SU-DHL-6 (cell line): Measurements from ENCODE around the gene EIF4E.

Experiments used
- H2AFZ ChIP-seq: fragments of 200-600 bp; sonication (generic); 2 replicates; pipeline ENCODE4 v1.6.1; 2014; ENCODE audit warnings: low read depth, mild to moderate bottlenecking, moderate library complexity, mixed read lengths, antibody characterized with exemption, low read length; ENCODE audit not compliant: severe bottlenecking
- H3F3A ChIP-seq: fragments of 200-600 bp; shearing (Covaris generic); 2 replicates; pipeline ENCODE4 v1.6.0; 2016; ENCODE audit warnings: antibody characterized with exemption, mild to moderate bottlenecking; ENCODE audit not compliant: insufficient read depth
- H3K27ac ChIP-seq: fragments of 200-600 bp; sonication (generic); 2 replicates; pipeline ENCODE4 v1.5.1; 2016; ENCODE audit warnings: low read depth, mild to moderate bottlenecking, low read length, moderate library complexity, mixed read lengths
- H3K27me3 ChIP-seq: fragments of 200-600 bp; sonication (generic), shearing (Covaris generic); 2 replicates; pipeline ENCODE4 v1.6.0; 2014; ENCODE audit warnings: mild to moderate bottlenecking, low read length
- H3K36me3 ChIP-seq: fragments of 200-600 bp; sonication (generic); 2 replicates; pipeline ENCODE4 v1.6.1; 2014; ENCODE audit warnings: mild to moderate bottlenecking, low read length, mixed read lengths
- H3K4me2 ChIP-seq: fragments of 300-600, 200-600 bp; shearing (Covaris generic), sonication (generic); 2 replicates; pipeline ENCODE4 v1.6.0; 2014; ENCODE audit warnings: low read length, low read depth, mild to moderate bottlenecking; ENCODE audit not compliant: poor library complexity, severe bottlenecking
- H3K4me3 ChIP-seq: fragments of 200-600 bp; sonication (generic); 2 replicates; pipeline ENCODE4 v1.5.1; 2014; ENCODE audit warnings: antibody characterized with exemption, low read length, mild to moderate bottlenecking, mixed read lengths; ENCODE audit not compliant: insufficient read depth, poor library complexity, severe bottlenecking
- H3K79me2 ChIP-seq: fragments of 200-600 bp; sonication (generic); 2 replicates; pipeline ENCODE4 v1.6.1; 2014; ENCODE audit warnings: mild to moderate bottlenecking, low read length, moderate library complexity; ENCODE audit not compliant: insufficient read depth
- H3K9ac ChIP-seq: fragments of 200-600 bp; sonication (generic); 2 replicates; pipeline ENCODE4 v1.7.0; 2014; ENCODE audit warnings: mild to moderate bottlenecking, low read length
- H3K9me2 ChIP-seq: fragments of 200-600 bp; sonication (generic); replicated peaks from 2 replicates; pipeline ENCODE4 v1.6.1; 2014; ENCODE audit warnings: low read length; ENCODE audit not compliant: insufficient read depth
- H3K9me3 ChIP-seq: fragments of 200-600 bp; sonication (generic); 2 replicates; pipeline ENCODE4 v1.6.1; 2014; ENCODE audit warnings: low read length, mixed read lengths; ENCODE audit not compliant: insufficient read depth
- H4K20me1 ChIP-seq: fragments of 200-600 bp; sonication (generic); 2 replicates; pipeline ENCODE4 v1.6.1; 2014; ENCODE audit warnings: low read depth, mild to moderate bottlenecking, antibody characterized with exemption, low read length, moderate library complexity, mixed read lengths
- EZH2phosphoT487 ChIP-seq: fragments of 200-600 bp; sonication (generic), shearing (Covaris generic); conservative IDR thresholded peaks from 2 replicates; pipeline ENCODE4 v1.6.1; 2018; ENCODE audit warnings: mild to moderate bottlenecking, antibody characterized with exemption, low read length, moderate library complexity, mixed read lengths
- TF ChIP-seq, protein P1 (sequence below): fragments of 200-600 bp; sonication (generic); IDR thresholded peaks from one replicate; pipeline ENCODE4 v1.5.1; 2017; ENCODE audit warnings: antibody characterized with exemption, mild to moderate bottlenecking, low read length, moderate library complexity; ENCODE audit not compliant: insufficient read depth, poor library complexity, severe bottlenecking

EIF4E gene

DNA sequence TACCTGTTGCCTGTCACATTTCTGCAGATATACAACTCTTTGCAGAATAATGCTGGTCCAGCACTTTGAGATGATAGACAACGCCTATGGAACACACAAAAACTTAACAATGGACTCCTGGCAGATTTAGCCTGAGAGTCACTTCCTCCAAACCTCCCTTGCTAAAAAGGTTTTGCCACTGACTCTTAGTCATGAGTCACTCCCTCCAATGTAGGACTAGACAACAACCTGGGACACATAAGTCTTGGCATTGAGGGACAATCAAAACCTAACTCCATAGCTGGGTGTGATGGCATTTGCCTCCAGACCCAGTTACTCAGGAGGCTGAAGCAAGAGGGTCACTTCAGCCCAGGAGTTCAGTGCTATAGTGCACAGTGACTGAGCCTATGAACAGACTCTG lies 22.0 kb upstream of the EIF4E start:
- Histone ChIP-seq H3K9me2 (no peaks in the 10 kb centered on the region), H3K9me3 (no peaks in the 10 kb centered on the region), H4K20me1 (no peaks in the 10 kb centered on the region), H3K9ac (no peak overlapping the region), H3K27me3 (no peaks in the 10 kb centered on the region), H3K4me3 (no peak overlapping the region), H3K36me3 (no peaks in the 10 kb centered on the region), H3F3A (no peaks in the 10 kb centered on the region), H3K79me2 (no peaks in the 10 kb centered on the region), H3K4me2 (no peak overlapping the region), H2AFZ (no peak overlapping the region), H3K27ac (no peak overlapping the region)
- TF ChIP-seq, protein P1, sequence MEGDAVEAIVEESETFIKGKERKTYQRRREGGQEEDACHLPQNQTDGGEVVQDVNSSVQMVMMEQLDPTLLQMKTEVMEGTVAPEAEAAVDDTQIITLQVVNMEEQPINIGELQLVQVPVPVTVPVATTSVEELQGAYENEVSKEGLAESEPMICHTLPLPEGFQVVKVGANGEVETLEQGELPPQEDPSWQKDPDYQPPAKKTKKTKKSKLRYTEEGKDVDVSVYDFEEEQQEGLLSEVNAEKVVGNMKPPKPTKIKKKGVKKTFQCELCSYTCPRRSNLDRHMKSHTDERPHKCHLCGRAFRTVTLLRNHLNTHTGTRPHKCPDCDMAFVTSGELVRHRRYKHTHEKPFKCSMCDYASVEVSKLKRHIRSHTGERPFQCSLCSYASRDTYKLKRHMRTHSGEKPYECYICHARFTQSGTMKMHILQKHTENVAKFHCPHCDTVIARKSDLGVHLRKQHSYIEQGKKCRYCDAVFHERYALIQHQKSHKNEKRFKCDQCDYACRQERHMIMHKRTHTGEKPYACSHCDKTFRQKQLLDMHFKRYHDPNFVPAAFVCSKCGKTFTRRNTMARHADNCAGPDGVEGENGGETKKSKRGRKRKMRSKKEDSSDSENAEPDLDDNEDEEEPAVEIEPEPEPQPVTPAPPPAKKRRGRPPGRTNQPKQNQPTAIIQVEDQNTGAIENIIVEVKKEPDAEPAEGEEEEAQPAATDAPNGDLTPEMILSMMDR: no peak
- TF ChIP-seq EZH2phosphoT487: no peak

DNA sequence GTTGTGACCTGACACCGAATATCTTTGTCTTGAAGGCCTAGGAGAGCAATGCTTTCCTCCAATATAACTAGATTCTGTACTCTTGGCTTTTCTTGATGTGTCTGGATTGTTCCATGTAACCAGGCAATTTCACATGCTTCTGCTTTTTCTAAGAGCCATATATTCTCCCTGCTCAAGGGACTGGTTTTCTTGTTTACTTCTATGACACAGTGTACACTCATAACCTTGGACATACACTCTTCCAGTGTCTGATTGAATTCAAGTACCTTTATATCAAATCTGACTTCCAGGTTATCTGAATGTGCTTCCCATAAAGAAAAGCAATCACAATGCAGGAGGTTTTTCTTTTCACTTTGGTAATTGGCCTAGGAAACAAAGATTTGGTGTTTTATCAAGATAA lies 17.4 kb upstream of the EIF4E start:
- Histone ChIP-seq H3K79me2 (no peaks in the 10 kb centered on the region), H4K20me1 (no peaks in the 10 kb centered on the region), H3K36me3 (no peaks in the 10 kb centered on the region), H2AFZ (no peak overlapping the region), H3K27ac (no peak overlapping the region), H3F3A (no peaks in the 10 kb centered on the region), H3K9ac (no peak overlapping the region), H3K4me2 (no peak overlapping the region), H3K9me2 (no peaks in the 10 kb centered on the region), H3K9me3 (no peaks in the 10 kb centered on the region), H3K27me3 (no peaks in the 10 kb centered on the region), H3K4me3 (no peak overlapping the region)
- TF ChIP-seq, protein P1: no peak
- TF ChIP-seq EZH2phosphoT487: no peak

DNA sequence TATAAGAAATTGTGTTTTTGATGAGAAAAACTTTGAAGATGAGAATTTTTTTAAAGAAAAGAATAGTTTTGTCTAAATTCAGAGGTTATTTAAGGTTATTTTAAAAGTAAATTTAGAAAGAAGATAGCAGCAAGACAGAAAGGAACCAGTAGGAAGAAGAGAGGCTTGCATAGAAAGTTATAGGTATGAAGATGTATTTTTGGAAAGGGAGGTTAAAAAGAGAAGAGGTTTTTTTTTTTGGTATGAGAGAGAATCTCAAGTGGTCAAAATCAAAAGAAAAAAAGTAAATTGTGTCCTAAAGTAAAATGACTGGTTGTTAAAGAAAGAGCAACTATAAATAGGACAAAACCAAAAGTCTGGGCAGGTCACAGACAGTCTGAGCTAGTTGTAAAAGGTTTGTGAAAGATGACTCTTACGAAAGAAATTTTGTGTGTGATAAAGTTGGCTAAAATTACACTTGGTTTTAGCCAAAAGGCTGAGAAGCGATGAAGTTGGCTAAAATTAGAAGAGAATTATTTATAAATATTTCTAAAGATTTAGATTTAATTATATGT lies 16.4 kb upstream of the EIF4E start:
- H3K27me3 ChIP-seq: no peaks in the 10 kb centered on the region
- no peak overlapping the region for H3K27ac ChIP-seq
- H3F3A ChIP-seq: no peaks in the 10 kb centered on the region
- TF ChIP-seq EZH2phosphoT487: no peak
- TF ChIP-seq, protein P1: no peak
- H2AFZ ChIP-seq: no peak overlapping the region
- H3K9ac ChIP-seq: no peak overlapping the region
- H3K9me3 ChIP-seq: no peaks in the 10 kb centered on the region
- no peak overlapping the region for H3K4me3 ChIP-seq
- H3K79me2 ChIP-seq: no peaks in the 10 kb centered on the region
- no peak overlapping the region for H3K4me2 ChIP-seq
- no peaks in the 10 kb centered on the region for H3K9me2 ChIP-seq
- no peaks in the 10 kb centered on the region for H4K20me1 ChIP-seq
- H3K36me3 ChIP-seq: no peaks in the 10 kb centered on the region
